SK-N-SH (cell line): ENCODE data around the gene RLF.

Source experiments
- CHD2 ChIP-seq: fragments of 150-350 bp; IDR thresholded peaks from 2 replicates; pipeline ENCODE4 v1.6.1; 2018; ENCODE audit warnings: low read length; ENCODE audit not compliant: partially characterized antibody
- CTCF ChIP-seq: fragments of 200-600 bp; sonication (generic); IDR thresholded peaks from 2 replicates; pipeline ENCODE4 v1.6.1; 2017; ENCODE audit warnings: antibody characterized with exemption, mild to moderate bottlenecking, moderate library complexity
- ELF1 ChIP-seq: IDR thresholded peaks from 2 replicates; pipeline ENCODE4 v1.4.0; 2012
- EZH2phosphoT487 ChIP-seq: fragments of 200-600 bp; sonication (generic); IDR thresholded peaks from 2 replicates; pipeline ENCODE4 v1.6.1; 2017; ENCODE audit warnings: low read depth, mixed run types, mild to moderate bottlenecking, antibody characterized with exemption, moderate library complexity, borderline replicate concordance
- FOXJ3 ChIP-seq: sonication (generic); formaldehyde crosslinking; IDR thresholded peaks from 2 replicates; pipeline ENCODE4 v1.5.1; 2020; ENCODE audit warnings: mild to moderate bottlenecking, missing genetic modification reagents
- MXI1 ChIP-seq: IDR thresholded peaks from 2 replicates; pipeline ENCODE4 v1.6.1; 2012; ENCODE audit warnings: mild to moderate bottlenecking, low read depth, low read length, improper control_type of control experiment
- TAF1 ChIP-seq: IDR thresholded peaks from 2 replicates; pipeline ENCODE4 v1.6.1; 2012; ENCODE audit warnings: low read depth, mild to moderate bottlenecking, low read length, moderate library complexity, borderline replicate concordance
- TCF12 ChIP-seq: IDR thresholded peaks from 2 replicates; pipeline ENCODE4 v1.4.0; 2012
- TEAD4 ChIP-seq: IDR thresholded peaks from 2 replicates; pipeline ENCODE4 v1.4.0; 2012; ENCODE audit warnings: mild to moderate bottlenecking, borderline replicate concordance; ENCODE audit not compliant: insufficient read depth
- YY1 ChIP-seq: IDR thresholded peaks from 2 replicates; pipeline ENCODE4 v1.4.0; 2012; ENCODE audit warnings: low read depth, mild to moderate bottlenecking

- TF ChIP-seq MXI1 (no peak), ELF1 (no peak), CTCF (no peak), EZH2phosphoT487 (no peak), TCF12 (no peak), TEAD4 (no peak), FOXJ3 (CRISPR knock-in tag) (no peak), CHD2 (no peak), TAF1 (no peak), YY1 (no peak)
Measured at GRCh38 chr1:40243351-40243750, 82.2 kb downstream of the RLF start.
